Measurements from ENCODE around the gene RNU7-1.

GRCh38 chr12:6934110-6934509, 9.5 kb upstream of the RNU7-1 start:
- TF ChIP-seq, protein P1, sequence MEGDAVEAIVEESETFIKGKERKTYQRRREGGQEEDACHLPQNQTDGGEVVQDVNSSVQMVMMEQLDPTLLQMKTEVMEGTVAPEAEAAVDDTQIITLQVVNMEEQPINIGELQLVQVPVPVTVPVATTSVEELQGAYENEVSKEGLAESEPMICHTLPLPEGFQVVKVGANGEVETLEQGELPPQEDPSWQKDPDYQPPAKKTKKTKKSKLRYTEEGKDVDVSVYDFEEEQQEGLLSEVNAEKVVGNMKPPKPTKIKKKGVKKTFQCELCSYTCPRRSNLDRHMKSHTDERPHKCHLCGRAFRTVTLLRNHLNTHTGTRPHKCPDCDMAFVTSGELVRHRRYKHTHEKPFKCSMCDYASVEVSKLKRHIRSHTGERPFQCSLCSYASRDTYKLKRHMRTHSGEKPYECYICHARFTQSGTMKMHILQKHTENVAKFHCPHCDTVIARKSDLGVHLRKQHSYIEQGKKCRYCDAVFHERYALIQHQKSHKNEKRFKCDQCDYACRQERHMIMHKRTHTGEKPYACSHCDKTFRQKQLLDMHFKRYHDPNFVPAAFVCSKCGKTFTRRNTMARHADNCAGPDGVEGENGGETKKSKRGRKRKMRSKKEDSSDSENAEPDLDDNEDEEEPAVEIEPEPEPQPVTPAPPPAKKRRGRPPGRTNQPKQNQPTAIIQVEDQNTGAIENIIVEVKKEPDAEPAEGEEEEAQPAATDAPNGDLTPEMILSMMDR (IDR thresholded peaks at IDR 0.05): no peak
- no peak for TF ChIP-seq POLR2A (IDR thresholded peaks at IDR 0.05)
- no peak for TF ChIP-seq POLR2AphosphoS5 (IDR thresholded peaks at IDR 0.05)

Data from breast epithelium (tissue), 3 donors.